NCI-H345 (cell line): Measurements from ENCODE around the gene OR5P2.
"Not testable (repeated sequence)": the region's sequence is repeated elsewhere in the genome, so short reads cannot be mapped to it uniquely, and the experiment has no call there.

Experiments used
- DNase-seq: peaks from one replicate; lab custom pipeline; 2025; lab: John Stamatoyannopoulos, UW

OR5P2 gene, protein sequence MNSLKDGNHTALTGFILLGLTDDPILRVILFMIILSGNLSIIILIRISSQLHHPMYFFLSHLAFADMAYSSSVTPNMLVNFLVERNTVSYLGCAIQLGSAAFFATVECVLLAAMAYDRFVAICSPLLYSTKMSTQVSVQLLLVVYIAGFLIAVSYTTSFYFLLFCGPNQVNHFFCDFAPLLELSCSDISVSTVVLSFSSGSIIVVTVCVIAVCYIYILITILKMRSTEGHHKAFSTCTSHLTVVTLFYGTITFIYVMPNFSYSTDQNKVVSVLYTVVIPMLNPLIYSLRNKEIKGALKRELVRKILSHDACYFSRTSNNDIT

DNA sequence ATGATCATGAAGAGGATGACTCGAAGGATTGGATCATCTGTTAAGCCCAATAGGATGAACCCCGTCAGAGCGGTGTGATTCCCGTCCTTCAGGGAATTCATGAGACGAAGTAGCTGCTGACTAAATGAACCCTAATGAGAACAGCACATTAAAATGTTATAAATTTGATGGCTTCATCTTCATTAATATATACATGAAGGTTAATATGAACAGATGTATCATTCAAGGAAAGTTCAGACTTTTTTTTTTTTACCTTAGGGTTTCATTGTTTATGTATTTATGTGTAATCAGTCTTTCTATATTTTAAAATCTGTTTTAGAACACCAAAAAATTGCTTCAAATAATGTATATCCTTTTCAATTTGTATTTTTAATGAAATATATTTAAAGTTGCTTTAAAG is at the start of gene OR5P2:
OR5P2 (minus strand) TSS at position 101 of the 400 bp plus-strand sequence; CDS start at position 101, 0 bp downstream.
- DNase-seq: no peak

DNA sequence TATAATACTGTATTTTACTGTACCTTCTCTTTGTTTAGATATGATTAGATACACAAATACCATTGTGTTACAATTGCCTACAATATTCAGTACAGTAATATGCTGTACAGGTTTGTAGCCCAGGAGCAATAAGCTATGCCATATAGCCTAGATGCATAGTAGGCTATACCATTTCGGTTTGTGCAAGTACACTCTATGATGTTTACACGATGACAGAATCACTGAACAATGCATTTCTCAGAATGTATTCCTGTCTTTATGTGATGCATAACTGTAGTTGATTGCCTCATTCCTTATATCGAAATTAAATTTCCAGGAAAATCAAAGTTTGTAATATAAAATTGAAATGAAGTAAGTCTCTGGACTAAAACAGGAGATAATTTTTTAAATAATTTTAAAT is 49.3 kb upstream of the OR5P2 start:
- no peak for DNase-seq

DNA sequence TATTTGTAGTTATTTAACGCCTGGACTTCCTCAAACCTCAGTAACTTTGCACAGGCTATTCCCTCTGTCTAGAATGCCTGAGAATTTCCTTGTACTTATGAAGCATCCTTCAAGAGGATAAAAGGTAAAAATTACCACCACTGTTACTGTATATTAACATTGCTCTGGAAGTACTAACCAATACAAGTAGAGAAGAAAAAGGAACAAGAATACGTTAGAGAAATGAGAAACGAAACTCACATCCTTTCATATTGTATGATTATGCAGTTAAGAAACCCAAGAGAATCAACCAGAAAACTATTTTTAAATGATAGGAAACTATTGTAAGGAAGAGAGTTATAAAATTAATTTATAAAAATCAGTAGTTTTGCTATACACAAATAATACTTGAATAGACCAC is 48.2 kb upstream of the OR5P2 start:
- DNase-seq: no peak

DNA sequence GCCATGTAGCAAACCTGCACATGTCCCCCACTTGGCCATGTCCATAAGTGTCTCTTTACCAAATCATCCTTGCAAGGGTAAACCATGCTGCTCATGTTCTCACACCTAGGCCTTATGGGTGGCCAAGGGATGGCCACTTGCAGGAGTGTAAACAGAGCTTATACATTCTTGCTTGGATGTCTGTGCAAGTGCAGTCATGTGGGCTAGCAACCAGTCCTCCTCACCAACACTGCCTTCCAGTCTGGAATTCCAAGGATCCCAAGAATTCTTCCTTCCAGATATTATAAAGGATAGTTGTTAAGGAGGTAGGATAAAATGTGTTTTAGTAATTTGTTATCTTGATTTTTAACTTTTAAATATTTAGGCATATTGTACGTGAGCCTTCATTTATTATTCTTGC is 47.8 kb upstream of the OR5P2 start:
- no peak for DNase-seq

DNA sequence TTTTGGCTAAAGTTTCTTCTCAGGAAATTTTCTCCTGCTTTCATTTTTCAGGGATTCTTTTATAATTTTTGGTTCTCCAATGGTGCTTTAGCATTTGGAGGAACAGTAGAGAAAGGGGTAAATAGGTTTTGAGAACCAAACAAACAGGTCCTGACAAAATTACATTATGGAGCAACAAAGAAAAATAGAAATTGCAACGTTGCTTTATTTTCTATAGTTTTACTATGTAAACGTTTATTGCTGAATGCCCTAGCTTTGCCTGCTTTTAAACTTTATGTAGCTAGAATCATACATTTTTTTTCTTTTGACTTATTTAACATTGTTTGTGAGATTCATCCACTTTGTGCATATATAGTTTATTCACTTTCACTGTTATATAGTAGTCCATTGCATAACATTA is 43.8 kb upstream of the OR5P2 start:
- no peak for DNase-seq

DNA sequence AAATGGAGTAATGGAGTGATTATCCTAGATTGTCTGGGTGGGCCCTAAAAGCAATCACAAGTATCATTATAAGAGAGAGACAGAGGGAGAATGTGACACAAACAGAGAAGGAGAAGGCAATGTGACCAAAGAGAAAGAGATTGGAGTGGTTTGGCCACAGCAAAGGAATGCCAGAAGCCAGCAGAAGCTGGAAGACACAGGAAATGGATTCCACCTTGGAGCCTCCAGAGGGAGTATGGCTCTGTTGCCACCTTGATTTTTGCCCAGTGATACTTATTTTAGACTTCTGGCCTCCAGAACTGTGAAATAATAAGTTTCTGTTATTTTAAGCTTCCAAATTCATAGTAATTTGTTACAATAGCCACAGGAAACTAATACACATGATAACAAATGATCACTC is 36.8 kb upstream of the OR5P2 start:
- DNase-seq: no peak

DNA sequence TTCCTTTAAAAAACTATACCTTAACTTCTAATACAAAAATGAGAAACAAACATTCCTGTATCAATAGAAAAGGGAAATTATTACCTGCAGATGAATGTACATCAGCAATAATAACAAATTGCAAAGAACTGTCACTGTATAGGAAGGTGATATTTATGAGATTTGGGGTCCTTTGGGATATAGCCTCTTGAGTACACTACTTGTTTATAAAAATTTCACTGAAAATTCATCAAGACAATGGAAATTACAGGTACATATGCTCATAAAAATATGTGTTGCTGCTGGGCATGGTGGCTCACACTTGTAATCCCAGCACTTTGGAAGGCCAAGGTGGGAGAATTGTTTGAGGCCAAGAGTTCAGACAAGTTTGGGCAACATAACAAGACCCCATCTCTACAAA is 34.0 kb upstream of the OR5P2 start, which contains the start of gene OR5P3:
OR5P3 (minus strand) TSS at position 101 of the 400 bp plus-strand sequence.
- DNase-seq: no peak

DNA sequence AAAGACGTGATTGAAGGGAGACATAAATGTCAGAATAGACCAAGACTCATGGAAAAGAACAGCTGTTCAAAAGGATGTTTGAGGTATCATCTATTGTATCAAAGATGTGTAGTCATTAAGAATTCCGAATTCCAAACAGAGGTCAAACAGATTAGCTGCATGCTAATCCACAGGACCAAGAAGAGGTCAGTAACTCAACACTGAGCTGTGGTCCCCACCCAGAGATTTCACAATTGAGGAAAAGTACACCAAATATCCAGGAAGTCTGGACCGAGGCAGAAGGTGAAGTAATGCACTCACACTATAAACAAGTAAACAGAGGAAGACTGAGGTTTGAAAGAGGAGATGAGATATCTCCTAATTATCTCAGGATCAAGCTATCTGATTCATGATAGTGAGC is 29.6 kb upstream of the OR5P2 start:
- no peak for DNase-seq

DNA sequence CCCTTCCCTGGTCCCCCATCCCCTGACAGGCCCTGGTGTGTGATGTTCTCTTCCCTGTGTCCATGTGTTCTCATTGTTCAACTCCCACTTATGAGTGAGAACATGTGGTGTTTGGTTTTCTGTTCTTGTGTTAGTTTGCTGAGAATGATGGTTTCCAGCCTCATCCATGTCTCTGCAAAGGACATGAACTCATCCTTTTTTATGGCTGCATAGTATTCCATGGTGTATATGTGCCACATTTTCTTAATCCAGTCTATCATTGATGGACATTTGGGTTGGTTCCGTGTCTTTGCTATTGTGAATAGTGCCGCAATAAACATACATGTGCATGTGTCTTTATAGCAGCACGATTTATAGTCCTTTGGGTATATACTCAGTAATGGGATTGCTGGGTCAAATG is 23.7 kb upstream of the OR5P2 start:
- DNase-seq: not testable (repeated sequence)

DNA sequence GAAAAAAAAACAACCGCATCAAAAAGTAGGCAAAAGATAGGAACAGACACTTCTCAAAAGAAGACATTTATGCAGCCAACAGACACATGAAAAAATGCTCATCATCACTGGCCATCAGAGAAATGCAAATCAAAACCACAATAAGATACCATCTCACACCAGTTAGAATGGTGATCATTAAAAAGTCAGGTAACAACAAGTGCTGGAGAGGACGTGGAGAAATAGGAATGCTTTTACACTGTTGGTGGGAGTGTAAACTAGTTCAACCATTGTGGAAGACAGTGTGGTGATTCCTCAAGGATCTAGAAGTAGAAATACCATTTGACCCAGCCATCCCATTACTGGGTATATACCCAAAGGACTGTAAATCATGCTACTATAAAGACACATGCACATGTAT is 18.2 kb upstream of the OR5P2 start:
- not testable (repeated sequence) for DNase-seq

DNA sequence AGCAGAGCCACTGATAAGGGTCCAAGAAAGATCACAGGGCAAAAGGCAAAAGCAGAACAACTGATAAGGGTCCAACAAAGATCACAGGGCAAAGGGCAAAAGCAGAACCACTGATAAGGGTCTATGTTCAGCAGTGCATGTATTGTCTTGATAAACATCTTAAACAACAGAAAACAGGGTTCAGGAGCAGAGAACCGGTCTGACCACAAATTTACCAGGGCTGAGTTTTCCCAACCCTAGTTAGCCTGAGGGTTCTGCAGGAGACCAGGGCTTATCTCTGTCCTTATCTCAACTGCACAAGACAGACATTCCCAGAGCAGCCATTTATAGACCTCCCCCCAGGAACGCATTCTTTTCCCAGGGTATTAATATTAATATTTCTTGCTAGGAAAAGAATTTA is 13.6 kb upstream of the OR5P2 start:
- not testable (repeated sequence) for DNase-seq

DNA sequence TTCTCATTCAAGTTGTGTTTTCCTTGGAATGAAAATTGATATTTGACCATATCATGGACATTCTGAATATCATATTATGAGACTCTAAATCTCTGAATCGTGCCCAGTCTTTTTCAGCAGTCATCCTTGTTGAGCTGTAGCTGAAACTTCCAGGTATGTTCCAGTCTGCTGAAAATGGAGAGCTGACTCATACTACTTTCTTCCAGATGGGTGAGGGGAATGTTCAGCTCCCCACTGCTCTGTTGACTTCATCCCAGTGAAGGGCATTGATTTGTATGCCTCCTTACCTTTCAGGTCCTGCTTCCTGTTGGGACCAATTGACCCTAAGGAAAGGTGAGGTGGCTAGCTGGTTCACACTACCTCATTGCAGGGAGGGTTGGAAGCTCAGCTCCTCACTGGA is 3.5 kb downstream of the OR5P2 start:
- no peak for DNase-seq

DNA sequence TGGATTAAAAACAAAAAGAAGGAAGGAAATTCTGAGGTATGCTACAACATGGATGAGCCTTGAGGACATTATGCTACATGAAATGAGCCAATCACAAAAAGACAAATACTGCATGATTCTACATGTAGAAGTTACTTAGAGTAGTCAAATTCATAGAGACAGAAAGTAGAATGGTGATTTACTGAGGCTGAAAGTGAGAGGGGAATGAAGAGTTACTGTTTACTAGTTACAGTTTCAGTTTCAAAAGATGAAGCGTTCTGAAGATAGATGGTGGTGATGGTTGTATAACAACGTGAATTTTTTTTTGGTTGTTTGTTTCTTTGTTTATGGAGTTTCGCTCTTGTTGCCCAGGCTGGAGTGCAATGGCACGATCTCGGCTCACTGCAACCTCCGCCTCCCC is 9.5 kb downstream of the OR5P2 start:
- no peak for DNase-seq

DNA sequence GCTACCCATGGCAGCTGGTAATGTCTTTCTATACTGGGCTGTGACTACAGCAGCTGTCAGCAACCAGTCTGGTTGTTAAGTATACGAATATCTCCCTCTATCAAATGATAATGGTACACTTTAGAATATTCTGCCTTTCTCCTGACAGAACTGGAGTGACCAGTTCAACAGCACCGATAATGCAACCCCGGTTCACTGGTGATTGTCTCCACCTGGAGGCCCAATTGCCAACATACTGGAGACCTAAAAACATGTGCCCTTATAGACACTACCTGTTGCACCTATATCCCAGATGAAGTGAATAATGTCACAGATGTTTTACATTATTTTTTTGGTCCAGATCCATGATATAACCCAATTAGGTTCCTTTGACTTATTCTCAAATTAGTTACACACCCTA is 21.1 kb downstream of the OR5P2 start:
- no peak for DNase-seq

DNA sequence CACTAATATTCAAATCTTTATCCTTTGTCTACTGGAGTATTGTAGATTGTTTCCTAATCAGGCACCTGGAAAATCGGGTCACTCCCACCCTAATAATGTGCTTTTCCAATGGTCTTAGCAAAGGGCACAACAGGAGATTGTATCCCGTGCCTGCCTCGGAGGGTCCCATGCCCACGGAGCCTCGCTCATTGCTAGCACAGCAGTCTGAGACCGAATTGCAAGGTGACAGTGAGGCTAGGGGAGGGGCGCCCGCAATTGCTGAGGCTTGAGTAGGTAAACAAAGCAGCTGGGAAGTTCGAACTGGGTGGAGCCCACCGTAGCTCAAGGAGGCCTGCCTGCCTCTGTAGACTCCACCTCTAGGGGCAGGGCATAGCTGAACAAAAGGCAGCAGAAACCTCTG is 32.4 kb downstream of the OR5P2 start:
- DNase-seq: not testable (repeated sequence)

DNA sequence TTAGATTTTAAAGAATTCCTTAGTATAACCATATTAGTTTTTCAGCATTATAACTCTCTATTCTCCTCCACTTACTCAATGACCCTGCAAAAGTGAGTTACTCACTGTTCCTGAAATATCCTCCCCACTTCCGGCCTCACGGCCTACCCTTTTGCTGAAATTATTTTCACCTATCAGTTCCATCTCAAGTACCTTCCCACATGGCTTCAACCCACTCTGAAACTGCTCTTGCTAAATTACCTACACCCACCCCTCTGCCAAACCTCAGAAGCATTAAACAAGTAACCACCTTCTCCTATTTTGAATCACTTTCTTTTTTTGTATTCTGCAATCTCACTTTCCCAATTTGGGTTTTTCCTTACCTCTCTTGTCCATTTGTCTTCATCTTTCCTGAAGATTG is 37.7 kb downstream of the OR5P2 start:
- no peak for DNase-seq

DNA sequence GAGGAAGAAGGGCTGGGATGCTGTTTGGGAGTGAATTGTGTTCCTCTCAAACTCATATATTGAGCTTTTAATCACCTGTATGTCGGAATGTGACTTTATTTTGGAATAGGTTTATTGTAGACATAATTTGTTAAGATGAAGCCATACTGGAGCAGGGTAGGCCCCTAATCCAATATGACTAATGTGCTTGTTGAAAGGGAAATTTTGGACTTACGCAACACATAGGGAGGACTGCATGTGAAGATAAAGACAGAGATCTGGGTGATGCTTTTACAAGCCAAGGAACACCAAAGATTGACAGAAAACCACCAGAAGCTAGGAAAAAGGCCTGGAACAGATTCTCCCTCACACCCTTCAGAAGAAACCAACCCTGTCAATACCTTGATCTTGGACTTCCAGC is 47.3 kb downstream of the OR5P2 start:
- no peak for DNase-seq
